Medulla oblongata (tissue), 1 donor: ENCODE measurements around the gene COL13A1.
A peak's percentile ranks its signal among the peaks of the same experiment; 100 is the strongest.

Experiments used
- DNase-seq: peaks from one replicate; pipeline ENCODE4 v3.0.0-alpha.2; 2015; ENCODE audit errors: extremely low spot score

The COL13A1 gene

DNA sequence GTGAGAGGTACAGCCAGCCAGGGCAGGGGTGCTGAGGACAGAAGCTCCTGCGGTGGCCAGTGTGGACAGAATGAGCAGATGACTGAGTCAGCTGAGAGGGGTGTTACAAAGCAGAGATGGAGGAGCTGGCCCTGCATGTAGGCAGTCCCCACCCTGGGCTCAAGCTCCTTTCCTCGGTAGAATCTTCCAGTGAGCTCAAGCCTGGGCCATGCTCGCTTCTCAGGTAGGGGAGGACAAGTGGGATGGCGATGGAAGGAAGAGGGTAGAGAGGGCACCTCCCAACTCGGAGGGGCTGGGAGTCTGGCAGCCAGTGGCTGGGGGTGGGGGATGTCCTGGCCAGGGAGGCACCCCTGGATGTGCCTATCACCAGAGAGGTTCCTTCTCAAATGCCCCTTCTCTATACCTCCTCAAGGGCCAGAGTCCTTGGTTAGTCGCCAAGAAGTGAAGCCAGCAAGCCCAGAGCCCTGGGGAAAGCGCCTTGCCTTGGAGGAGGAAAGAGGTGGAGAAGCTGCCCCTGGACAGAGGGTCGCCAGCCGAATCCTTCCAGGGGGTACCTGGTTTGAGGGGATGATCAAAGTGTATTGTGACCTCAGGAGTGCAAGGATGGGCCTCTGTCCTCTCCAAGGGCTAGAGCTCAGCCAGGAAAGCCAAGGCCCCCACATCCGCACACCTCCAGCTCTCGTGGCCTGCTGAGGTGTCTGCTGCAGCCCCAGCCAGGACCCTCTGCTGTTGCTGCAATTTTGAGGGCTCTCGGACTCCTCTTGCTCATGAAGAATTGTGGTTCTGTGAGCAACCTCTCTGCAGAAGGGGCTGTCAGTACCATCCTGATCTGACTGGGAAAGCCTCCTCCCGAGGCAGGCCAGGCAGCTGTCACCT, 162.4 kb downstream of the COL13A1 start:
- no peak for DNase-seq

DNA sequence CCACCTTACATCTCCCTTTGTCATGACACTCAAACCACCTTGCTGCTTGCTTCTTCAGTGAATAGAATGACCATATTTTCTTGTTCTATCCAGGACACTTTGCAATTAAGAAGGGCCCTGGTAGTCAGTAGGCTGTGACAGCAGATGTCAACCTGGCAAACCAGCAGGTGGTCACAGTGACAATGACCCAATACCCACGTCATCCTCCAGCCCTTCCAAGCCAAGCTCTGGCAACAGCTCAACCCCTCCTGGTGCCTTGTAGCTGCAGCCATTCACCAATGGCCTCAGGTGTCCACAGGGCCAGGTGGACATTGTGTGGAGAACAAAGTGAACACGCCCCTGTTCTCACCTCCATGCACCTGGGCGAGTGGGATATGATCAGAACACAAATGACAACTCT, 163.4 kb downstream of the COL13A1 start:
- DNase-seq = no peak

DNA sequence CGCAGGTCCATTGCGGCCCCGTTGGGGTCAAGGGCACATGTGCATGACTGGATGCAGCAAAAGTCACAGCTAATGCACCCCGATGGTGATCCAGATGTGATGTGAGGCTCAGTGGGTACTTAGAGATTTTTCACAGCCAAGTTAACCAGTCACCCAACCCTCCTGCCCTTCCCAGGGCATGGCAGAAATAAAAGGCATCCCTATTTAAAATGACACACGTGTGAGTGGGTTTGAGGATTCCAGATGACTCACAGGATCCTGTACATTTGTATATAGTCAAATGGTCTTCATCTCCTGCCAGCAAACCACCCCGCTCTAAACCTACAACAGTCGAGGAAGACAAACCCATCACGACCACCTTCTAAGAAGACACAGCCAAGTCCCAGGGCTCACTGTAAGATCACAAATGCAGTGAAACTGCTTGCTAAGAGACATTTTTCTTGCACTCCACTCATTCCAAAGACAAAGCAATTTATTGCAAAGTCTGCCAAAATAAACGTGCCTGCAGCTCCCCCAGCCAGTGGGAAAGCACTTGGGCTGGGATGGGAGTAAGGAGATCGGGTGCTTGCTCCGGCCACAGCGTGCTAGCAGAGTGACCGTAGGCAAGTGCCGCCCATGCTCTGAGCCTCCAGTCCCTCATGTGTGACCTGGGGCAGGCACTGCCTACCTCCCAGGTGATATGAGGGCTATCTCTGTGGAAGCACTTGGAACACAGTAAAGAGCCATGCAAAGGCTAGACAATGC, 164.4 kb downstream of the COL13A1 start:
- no peak for DNase-seq

DNA sequence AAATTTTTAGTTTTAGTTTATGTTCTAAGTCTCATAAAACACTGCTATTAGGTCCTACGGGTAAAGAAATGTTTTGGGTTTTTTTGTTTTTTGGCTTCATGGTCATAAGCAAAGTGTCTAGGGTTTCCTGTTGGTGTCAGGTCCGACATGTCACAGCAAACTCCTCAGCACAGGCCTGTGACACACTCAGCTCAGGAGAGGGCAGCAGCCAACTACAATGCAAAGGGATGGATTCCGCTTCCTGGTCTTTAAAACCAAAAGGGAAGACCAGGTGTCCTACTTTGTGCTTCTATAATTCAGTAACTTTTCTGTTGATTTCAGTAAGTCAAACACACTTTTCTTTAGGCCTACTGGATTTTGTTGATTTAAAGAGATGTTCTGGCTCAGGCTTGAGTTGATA, 167.1 kb downstream of the COL13A1 start:
- peak; percentile 65 for DNase-seq

DNA sequence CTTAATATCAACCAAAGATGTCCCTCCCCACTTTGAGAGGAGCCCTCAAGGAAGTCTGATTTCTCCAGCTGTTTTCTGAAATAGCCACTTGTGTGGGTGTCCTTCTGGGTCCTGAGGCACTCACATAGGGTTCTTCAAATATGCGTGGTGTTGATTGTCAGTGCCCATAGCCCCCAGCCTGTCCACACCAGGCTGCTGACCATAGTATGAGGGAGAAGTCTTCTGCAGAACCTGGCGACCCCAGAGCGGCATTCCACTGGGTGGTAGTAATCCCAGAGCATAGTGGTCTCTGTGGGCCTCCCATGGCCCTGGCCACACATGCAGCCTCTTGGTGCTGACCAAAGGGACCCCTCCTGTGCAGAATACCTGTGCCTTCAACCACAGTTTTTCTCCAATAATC, 168.3 kb downstream of the COL13A1 start:
- DNase-seq = no peak

DNA sequence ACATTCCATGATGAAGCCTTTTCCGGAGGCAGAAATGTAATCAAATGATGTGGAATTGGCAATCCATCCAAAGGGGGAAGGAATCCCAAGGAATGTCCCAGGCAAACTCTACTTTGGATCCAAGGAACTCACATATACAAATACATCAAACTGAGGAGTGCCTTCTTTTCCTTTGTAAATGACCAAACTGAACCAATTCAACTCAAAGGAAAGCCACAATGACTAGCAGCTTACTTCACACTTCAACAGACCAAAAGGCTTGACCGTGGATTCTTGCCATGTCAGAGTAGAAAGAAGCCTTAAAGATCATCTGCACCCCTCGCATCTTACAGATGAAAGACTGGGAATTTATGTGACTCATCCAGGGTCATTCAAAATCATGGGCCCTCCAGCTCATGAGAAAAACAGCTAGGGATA, 171.3 kb downstream of the COL13A1 start:
- no peak for DNase-seq

DNA sequence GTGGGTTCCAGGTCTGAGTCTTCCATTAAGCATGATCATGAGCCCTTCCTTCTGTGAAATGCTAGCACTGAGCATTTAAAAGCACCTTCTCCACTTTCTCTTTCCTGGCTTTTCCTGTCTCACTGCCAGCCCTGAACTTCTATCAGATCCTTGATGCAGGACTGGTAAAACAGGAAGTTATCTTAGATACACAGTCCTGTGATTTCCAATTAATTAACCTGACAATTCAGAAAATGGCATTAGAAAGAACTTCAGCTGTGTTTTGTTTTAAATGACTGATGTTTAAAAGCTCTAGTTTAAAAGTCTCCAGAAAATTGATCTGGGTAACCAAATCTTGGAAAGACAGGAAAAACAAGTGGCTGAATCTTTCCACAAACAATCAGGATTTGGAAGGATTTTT, 172.0 kb downstream of the COL13A1 start:
- DNase-seq = no peak

DNA sequence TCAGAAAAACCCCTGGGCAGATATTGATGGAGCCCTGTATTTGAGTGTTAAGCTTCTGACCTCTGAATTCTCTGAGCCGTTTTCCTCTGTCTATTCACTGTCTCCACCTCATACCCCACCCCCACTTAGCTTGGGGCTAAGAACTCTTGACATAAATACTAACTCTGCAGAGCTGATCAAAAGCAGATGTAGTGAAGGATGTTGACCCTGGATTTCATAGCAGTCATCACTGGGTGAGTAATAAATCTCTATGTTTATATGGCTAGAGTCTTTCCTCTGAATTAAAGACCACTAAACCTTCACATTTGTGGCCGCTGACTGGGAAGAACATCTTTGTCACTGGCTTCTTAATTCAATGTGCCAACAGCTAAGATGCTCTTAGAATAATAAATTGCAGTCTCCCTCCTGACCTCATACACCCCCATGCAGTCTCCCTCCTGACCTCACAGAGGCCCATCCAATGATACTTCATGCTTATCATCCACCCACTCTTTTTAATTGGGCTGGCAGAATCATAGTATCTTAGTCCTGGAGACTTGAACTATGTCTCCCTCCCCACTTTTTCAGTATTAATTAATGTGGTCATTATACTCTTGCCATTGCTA, 172.9 kb downstream of the COL13A1 start:
- no peak for DNase-seq

DNA sequence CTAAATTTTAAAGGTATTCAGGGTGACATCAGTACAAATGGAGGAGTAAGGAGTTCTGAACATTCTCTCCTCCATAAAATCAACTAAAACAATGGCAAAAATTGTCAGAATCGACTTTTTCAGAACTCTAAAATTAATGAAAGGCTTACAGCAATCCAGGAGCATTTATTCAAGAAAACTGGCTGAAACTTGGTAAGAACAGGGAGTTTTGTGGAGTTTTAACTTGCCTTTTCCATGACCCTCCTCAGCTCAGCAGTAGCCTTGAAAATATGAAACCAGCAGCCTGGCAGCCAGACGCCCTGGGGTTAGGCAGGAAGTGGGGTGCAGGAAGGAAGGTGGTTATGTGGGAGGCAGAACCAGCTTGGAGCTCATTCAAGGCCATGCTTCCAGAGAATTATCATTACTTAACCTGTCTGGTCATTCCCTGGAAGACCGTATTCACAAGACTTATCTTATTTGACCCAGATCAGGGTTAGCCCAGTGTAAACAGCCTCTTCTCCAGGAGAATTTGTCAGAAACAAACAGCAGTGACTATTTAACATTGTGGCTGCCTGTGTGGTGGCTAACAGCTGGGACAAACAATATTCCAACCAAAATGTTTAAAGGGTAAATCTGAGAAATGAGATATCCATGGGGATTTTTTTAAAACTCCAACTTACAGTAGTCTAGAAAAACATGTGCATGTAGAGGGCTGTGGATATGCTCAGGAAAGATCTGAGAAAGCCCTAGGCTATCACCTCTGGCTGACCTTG, 175.3 kb downstream of the COL13A1 start:
- DNase-seq = no peak

DNA sequence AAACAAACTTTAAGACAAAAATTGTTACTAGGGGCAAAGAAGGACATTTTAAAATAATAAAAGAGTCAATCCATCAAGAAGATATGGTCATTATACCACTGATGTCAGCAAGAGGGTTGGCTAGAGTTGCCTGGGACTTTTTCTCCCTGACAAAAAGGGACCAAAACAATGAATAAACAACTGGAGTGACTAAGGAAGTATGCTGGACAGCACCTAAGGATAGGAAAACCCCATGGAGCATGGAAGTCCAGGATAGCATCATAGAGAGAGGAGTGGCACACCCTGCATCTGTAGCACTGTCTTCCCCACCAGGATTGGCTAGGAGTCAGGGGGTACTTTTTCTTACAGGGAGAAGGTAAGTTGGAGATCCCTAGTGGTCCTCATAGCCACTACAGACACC, 177.5 kb downstream of the COL13A1 start:
- no peak for DNase-seq

DNA sequence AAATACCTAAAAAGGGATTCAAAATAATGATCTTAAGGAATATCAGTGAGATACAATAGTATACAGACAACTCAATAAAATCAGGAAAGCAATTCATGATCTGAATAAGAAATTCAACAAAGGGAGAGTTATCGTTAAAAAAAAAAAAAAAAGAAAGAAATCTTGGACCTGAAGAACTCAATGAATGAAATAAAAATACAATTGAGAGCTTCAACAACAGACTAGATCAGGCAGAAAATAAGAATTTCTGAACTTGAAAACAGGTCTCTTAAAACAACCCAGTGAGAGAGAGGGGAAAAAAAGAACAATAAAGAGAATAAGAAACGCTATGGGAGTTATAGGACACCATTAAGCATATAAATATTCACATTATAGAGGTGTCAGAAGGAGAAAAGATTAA, 179.0 kb downstream of the COL13A1 start:
- no peak for DNase-seq

DNA sequence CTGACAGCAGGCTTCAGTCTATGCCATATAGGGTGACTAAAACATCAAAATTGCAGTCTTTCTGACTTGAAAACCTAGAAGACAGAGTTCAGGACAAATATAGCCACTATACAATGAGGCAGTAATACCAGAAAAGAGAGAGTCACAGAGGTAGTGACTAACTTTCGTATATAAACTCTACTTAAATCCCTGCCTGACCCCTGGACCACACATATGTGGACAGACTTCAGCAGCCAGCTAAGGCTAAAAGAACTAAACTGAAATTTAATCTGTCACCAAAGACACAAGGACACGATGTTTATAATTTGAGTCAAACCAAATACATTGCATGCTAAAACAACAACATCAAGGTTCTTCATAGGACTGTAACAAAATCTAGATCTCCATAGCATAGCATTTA, 186.4 kb downstream of the COL13A1 start:
- no peak for DNase-seq

DNA sequence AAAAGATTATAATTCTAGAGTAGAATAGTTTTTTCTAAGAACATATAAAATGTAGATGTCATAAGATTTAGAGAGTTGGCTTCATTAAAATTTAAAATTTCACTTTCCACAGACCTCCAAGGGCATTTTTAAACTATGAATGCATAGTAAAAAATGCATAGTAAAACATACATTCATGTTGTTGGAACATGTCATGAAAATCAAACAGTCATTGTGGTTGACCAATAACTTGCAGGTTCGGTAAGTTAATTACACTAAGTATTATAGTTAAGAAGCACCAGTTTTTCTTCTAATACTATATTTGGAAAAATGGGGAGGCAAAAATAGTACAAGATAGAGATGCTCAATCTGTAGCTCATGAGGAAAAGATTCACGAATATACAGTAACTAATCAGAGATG, 189.4 kb downstream of the COL13A1 start:
- no peak for DNase-seq

DNA sequence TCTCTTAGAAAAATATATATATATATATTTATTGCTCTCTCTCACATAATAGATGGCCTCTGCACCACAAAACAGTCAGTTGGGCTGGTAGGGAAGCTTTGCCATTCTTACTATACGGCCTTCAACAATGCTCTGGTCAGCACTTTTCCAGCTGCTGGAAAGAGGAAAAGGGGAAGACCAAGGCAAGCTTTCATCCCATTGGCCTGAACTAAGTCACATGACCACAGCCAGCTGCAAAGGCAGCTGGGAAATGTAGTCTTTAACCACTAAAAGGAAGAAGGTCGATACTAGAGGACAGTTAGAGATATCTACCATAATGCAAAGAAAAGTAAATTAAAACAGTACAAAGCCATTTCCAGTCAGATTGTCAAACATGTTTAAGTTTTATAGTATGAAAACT, 192.6 kb downstream of the COL13A1 start:
- peak; percentile 79 for DNase-seq

DNA sequence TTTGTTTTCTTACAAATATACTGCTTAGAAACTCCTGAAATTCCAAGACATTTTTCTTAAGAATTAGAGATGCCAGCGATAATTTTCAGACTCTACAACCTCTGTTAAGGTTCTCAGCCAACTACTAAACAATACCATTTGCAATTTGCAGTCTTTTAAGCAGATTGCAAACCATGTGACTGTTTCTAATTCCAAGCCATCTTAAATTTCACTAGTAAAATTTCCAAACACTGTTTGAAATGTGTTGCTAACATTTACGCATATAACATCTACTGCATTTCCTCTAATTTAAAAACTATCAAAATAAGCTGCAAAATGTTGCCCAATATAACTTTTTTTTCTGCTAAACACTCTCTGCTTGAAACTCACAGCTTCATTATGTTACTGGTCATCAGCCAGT, 194.9 kb downstream of the COL13A1 start:
- DNase-seq = no peak

DNA sequence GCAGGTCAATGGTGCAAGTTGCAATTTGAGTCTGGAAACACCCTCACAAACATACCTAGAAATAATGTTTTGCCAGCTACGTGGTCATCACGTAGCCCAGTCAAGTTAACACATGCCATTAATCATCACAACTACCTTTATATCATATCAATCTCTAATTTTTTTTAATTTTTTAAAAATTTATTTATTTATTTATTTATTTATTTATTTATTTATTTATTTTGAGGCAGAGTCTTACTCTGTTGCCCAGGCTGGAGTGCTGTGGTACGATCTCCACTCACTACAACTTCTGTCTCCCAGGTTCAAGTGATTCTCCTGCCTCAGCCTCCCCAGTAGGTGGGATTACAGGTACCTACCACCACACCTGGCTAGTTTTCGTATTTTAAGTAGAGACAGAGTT, 198.6 kb downstream of the COL13A1 start:
- no peak for DNase-seq

DNA sequence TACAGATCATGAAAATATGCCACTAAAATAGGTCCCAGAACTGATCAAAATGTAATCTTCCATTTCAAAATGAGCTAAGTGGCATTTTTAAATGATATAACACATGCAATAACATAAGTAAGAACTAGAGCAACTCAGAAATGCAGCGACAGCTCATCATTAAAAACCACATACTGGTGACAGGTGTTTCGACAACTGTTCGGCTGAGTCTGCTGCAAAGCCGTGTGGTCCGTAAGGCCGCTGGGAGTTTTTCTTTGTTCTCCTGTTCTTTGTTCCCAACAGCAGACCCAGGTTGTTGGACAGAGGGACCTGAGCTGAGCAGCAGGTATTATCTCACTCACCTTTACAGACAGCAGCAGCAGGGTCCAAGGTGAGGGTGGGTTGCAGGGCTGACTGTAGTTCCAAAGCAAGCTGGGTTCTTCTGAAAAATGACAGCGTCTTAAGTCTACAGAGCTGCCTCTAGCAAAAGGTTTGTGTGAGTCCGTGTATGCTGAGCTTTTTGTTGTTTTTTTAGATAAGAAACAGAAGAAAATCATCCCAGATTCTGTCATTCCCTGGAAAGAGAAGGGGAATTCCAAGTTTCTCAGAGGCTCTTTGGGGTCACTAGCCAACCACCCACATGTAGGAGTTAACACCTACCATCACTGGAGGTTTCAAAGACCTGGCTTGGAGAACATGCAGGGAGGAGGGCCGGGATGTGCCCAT, 205.6 kb downstream of the COL13A1 start:
- DNase-seq = no peak
